PC-3 (cell line): Measurements from ENCODE around the gene OPALIN. TPM values are rescaled to one million over a fixed set of nuclear protein-coding genes. Genes with fewer than 3 reads are reported as not detected.

Experiments
- ATAC-seq: fragments of 200-7000 bp; cut with Tn5 transposase; 2 replicates; pipeline ENCODE4 v1.9.1; 2020; ENCODE audit warnings: mild to moderate bottlenecking, moderate library complexity
- BruUV-seq: library from RNA; stranded (reverse); fragments of 400-500 nt; replicated peaks from 2 replicates; lab custom pipeline; 2021; lab: Mats Ljungman, UMichigan
- CTCF ChIA-PET: fragments of 300-600 bp; sonication (Branson Sonifier 250); formaldehyde crosslinking; loops from one replicate; lab custom pipeline; 2022; ENCODE audit warnings: antibody characterized with exemption; lab: Charles Lee
- POLR2A ChIA-PET: fragments of 300-600 bp; sonication (Branson Sonifier 250); formaldehyde crosslinking; loops from one replicate; lab custom pipeline; 2022; ENCODE audit warnings: antibody characterized with exemption; ENCODE audit not compliant: unreplicated experiment; lab: Charles Lee
- DNase-seq: peaks from one replicate; pipeline ENCODE4 v3.0.0-alpha.2; 2015
- H2AFZ ChIP-seq: fragments of 300-600 bp; sonication (generic); 2 replicates; pipeline ENCODE4 v1.6.0; 2016; ENCODE audit warnings: antibody characterized with exemption, low read length
- H3F3A ChIP-seq: fragments of 300-600 bp; sonication (generic); one replicate; pipeline ENCODE4 v1.6.0; 2017; ENCODE audit warnings: antibody characterized with exemption, low read length, control low read depth, mild to moderate bottlenecking; ENCODE audit not compliant: unreplicated experiment
- H3K27ac ChIP-seq: fragments of 300-600 bp; sonication (generic); 2 replicates; pipeline ENCODE4 v1.5.1; 2016; ENCODE audit warnings: mild to moderate bottlenecking, low read length
- H3K27me3 ChIP-seq: fragments of 300-600 bp; sonication (generic); 2 replicates; pipeline ENCODE4 v1.6.1; 2016; ENCODE audit warnings: low read length, mixed read lengths
- H3K36me3 ChIP-seq: fragments of 300-600 bp; sonication (generic); 2 replicates; pipeline ENCODE4 v1.6.1; 2016; ENCODE audit warnings: low read depth, mixed run types, low read length, mixed read lengths
- H3K4me1 ChIP-seq: fragments of 300-600 bp; sonication (generic); 2 replicates; pipeline ENCODE4 v1.5.1; 2016; ENCODE audit warnings: low read length; ENCODE audit not compliant: insufficient read depth
- H3K4me2 ChIP-seq: fragments of 300-600 bp; sonication (generic); 2 replicates; pipeline ENCODE4 v1.6.0; 2016; ENCODE audit warnings: low read length
- H3K4me3 ChIP-seq: fragments of 300-600 bp; sonication (generic); 2 replicates; pipeline ENCODE4 v1.5.1; 2016; ENCODE audit warnings: mild to moderate bottlenecking, low read length, mixed read lengths
- H3K79me2 ChIP-seq: fragments of 300-600 bp; sonication (generic); 2 replicates; pipeline ENCODE4 v1.6.1; 2017; ENCODE audit warnings: low read length, mixed read lengths
- H3K9ac ChIP-seq: fragments of 300-600 bp; sonication (generic); 2 replicates; pipeline ENCODE4 v1.6.0; 2016; ENCODE audit warnings: mild to moderate bottlenecking, low read length
- H3K9me2 ChIP-seq: fragments of 300-600 bp; sonication (generic); replicated peaks from 2 replicates; pipeline ENCODE4 v1.6.1; 2016; ENCODE audit warnings: mixed run types, low read length, mixed read lengths
- H3K9me3 ChIP-seq: fragments of 300-600 bp; sonication (generic); 2 replicates; pipeline ENCODE4 v1.6.1; 2016; ENCODE audit warnings: low read length, mixed read lengths
- H4K20me1 ChIP-seq: fragments of 300-600 bp; sonication (generic); 2 replicates; pipeline ENCODE4 v1.6.1; 2016; ENCODE audit warnings: low read length, mixed read lengths
- EZH2 ChIP-seq: fragments of 300-600 bp; sonication (generic); IDR thresholded peaks from one replicate; pipeline ENCODE4 v1.6.1; 2017; ENCODE audit warnings: antibody characterized with exemption, mild to moderate bottlenecking, low read length; ENCODE audit not compliant: unreplicated experiment
- EZH2phosphoT487 ChIP-seq: fragments of 300-600 bp; sonication (generic); IDR thresholded peaks from 2 replicates; pipeline ENCODE4 v1.6.1; 2018; ENCODE audit warnings: mild to moderate bottlenecking, antibody characterized with exemption, low read length, borderline replicate concordance
- intact Hi-C: fragments of 100-400 bp; cut with micrococcal nuclease; formaldehyde crosslinking; loops from 2 replicates; pipeline ENCODE4 v1.9.0; 2023
- total RNA-seq: library from RNA; depleted of rRNA; stranded (reverse); fragments of >200 nt; gene quantifications from 2 replicates; pipeline ENCODE4 v1.2.3, GENCODE V29; 2014
- TF ChIP-seq, protein P1 (sequence below): fragments of 300-600 bp; sonication (generic); conservative IDR thresholded peaks from 2 replicates; pipeline ENCODE4 v1.5.1; 2017; ENCODE audit warnings: antibody characterized with exemption, low read depth, mild to moderate bottlenecking, low read length

The OPALIN gene
- total RNA-seq, 1 experiment from 2014 or later: not detected

GRCh38 chr10:96407560-96408069 is 48.8 kb upstream of the OPALIN start:
- Histone ChIP-seq H3K4me3 (no peak overlapping the region), H3K4me1 (no peaks in the 10 kb centered on the region), H3K9ac (no peak overlapping the region), H3K4me2 (no peak overlapping the region), H3K27me3 (peaks cover 29% of the 10 kb centered on the region), H3K9me2 (no peaks in the 10 kb centered on the region), H3F3A (no peaks in the 10 kb centered on the region), H3K36me3 (no peaks in the 10 kb centered on the region), H2AFZ (no peak overlapping the region), H3K79me2 (no peaks in the 10 kb centered on the region), H3K27ac (no peak overlapping the region), H3K9me3 (no peaks in the 10 kb centered on the region), H4K20me1 (no peaks in the 10 kb centered on the region)
- no peak for ATAC-seq
- ChIA-PET CTCF (no interaction called here), POLR2A (no interaction called here)
- TF ChIP-seq EZH2 (no peak), EZH2phosphoT487 (no peak)
- TF ChIP-seq, protein P1, sequence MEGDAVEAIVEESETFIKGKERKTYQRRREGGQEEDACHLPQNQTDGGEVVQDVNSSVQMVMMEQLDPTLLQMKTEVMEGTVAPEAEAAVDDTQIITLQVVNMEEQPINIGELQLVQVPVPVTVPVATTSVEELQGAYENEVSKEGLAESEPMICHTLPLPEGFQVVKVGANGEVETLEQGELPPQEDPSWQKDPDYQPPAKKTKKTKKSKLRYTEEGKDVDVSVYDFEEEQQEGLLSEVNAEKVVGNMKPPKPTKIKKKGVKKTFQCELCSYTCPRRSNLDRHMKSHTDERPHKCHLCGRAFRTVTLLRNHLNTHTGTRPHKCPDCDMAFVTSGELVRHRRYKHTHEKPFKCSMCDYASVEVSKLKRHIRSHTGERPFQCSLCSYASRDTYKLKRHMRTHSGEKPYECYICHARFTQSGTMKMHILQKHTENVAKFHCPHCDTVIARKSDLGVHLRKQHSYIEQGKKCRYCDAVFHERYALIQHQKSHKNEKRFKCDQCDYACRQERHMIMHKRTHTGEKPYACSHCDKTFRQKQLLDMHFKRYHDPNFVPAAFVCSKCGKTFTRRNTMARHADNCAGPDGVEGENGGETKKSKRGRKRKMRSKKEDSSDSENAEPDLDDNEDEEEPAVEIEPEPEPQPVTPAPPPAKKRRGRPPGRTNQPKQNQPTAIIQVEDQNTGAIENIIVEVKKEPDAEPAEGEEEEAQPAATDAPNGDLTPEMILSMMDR: no peak
- no peak for DNase-seq
- intact Hi-C loops: no loop called here
- BruUV-seq: no TSS peak

- Histone ChIP-seq H3F3A (no peaks in the 10 kb centered on the region), H3K9me3 (no peaks in the 10 kb centered on the region), H3K4me1 (no peaks in the 10 kb centered on the region), H3K4me3 (no peak overlapping the region), H3K27ac (no peak overlapping the region), H4K20me1 (no peaks in the 10 kb centered on the region), H3K4me2 (no peak overlapping the region), H3K9me2 (no peaks in the 10 kb centered on the region), H3K79me2 (no peaks in the 10 kb centered on the region), H3K36me3 (no peaks in the 10 kb centered on the region), H3K9ac (no peak overlapping the region), H3K27me3 (peaks cover 43% of the 10 kb centered on the region), H2AFZ (no peak overlapping the region)
- ChIA-PET POLR2A (no interaction called here), CTCF (no interaction called here)
- ATAC-seq: no peak
- TF ChIP-seq EZH2: no peak
- no peak for TF ChIP-seq EZH2phosphoT487
- TF ChIP-seq, protein P1: no peak
- no TSS peak for BruUV-seq
- intact Hi-C loops: no loop called here
- DNase-seq: no peak
Observed at GRCh38 chr10:96406091-96406490, 47.3 kb upstream of the OPALIN start.

- ChIA-PET CTCF (no interaction called here), POLR2A (no interaction called here)
- H3K9me2 ChIP-seq: no peaks in the 10 kb centered on the region
- no TSS peak for BruUV-seq
- no peak overlapping the region for H3K27ac ChIP-seq
- H3K36me3 ChIP-seq: no peaks in the 10 kb centered on the region
- no peak overlapping the region for H3K4me2 ChIP-seq
- no peak overlapping the region for H2AFZ ChIP-seq
- no peak overlapping the region for H3K4me3 ChIP-seq
- H3K27me3 ChIP-seq: peaks cover 57% of the 10 kb centered on the region
- no peaks in the 10 kb centered on the region for H3K9me3 ChIP-seq
- H3K79me2 ChIP-seq: no peaks in the 10 kb centered on the region
- intact Hi-C loops: no loop called here
- ATAC-seq (no peak), DNase-seq (no peak)
- H3F3A ChIP-seq: no peaks in the 10 kb centered on the region
- H3K4me1 ChIP-seq: no peaks in the 10 kb centered on the region
- H4K20me1 ChIP-seq: no peaks in the 10 kb centered on the region
- no peak overlapping the region for H3K9ac ChIP-seq
- TF ChIP-seq EZH2 (no peak), EZH2phosphoT487 (no peak)
- TF ChIP-seq, protein P1: no peak
Observed at GRCh38 chr10:96402417-96403305, 43.9 kb upstream of the OPALIN start.
